CD4-positive, alpha-beta T cell treated with Interleukin-12 subunit alpha and Interleukin-12 subunit beta, for 1 hour (primary cell): ENCODE data around the gene ARF3.
"Not testable (repeated sequence)": the region's sequence is repeated elsewhere in the genome, so short reads cannot be mapped to it uniquely, and the experiment has no call there.

Source experiments
- DNase-seq: peaks from one replicate; pipeline ENCODE4 v3.0.0-alpha.2; 2020

The ARF3 gene

DNA sequence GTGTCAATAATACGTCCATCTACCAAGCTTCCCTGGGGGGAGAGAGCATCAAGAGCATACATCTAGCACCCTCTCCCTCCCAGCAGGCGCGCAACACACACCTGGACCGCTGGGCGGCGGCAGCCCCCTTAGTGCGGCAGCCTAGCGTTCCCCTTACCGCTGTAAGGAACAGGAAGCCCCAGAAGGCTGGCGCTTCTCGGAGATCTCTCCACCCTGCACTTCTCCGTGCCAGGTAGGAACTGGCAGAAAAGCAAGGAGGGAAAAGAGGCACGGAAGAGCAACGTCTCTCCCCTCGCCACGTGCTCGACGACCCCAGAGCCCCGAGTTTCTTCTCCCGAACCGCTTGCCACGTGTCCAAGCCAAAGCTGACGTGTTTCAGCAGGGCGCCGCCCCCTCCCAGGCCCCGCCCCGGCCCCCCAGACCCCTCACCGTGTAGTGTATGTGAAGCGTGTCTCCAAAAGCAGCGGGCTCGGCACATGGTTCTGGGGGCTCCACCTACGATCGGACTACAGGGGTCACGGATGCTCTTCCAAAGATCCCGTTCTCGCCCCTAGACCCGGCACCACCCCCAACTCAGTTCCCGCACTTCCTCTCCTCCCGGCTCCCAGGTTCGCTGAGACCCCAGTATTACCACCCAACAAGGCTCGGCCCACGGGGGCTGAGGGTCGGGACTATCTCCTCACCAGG lies 32.5 kb downstream of the ARF3 start:
- DNase-seq = peak; percentile 83

DNA sequence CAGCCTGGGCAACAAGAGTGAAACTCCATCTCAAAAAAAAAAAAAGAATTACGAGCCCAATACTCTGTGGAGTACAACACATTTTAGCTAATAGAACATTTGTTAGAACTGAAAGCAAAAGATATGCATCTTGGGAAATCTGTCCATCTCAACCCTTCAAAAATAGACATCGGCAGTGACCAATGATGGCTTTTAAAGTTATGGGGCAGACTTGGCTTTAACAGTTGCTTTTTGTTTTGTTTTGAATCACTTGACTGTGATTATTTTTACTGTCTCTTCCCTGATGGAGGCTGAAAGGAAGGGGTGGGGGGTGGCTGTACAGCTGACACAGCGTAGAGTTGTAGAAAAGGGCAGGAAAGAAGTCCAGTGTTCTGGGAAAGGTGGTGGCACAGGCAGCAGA lies 34.2 kb downstream of the ARF3 start:
- DNase-seq = no peak

DNA sequence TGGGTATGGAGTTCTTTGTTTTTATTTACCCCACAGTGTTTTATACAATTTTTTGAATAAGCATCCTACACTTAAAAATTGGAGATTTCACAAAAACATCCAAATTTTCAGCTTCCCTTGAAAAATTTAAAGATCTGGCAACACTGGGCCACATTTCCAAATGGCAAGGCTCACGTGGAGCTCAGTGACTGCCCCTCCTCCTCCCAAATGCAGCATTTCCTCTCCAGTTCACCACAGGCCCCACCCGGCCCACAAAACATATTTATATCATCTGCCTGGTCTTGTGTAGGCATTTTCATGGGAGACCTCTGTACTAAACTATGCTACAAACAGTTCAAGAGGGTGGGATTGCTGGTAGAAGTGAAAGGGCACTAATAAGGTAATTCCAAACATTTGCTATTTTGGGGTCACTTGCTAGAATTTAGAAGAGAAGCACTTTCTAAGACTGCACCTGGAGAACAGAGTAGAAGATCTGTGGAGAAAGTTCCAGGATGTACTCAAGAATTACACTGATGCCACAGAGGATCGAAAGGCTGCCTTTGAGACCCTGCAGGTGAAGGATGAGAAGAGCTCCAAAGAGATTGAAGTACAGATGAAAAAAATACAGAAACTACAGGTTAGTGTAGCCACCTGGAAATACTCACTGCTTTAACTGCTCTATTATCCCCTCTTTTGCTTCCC lies 39.3 kb downstream of the ARF3 start:
- peak; percentile 64 for DNase-seq

DNA sequence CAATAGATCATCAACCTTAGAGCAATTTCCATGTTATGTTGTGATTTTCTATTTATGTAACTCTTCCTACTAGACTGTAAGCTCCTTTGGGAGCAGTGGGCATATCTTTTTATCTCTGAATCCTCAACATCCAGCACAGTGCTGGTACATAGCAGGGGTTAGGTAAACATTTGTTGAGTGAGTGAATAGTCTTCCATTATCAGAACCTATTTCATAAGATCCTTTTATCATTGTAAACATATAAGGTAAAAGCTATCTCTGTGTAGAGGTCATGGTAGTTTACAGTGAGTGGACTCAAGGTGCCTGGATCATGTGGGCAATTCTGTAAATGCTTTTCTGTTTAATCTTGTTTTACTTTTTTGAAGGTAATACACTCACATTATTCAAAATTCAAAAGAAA lies 47.1 kb downstream of the ARF3 start:
- no peak for DNase-seq

DNA sequence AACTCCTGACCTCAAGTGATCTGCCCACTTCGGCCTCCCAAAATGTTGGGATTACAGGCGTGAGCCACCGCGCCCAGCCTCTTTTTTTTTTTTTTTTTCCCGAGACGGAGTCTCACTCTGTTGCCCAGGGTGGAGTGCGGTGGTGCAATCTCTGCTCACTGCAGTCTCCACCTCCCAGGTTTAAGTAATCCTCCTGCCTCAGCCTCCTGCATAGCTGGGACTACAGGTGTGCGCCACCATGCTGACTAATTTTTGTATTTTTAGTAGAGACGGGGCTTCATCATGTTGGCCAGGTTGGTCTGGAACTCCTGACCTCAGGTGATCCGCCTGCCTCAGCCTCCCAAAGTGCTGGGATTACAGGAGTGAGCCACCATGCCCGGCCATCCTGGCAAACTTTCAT lies 47.6 kb downstream of the ARF3 start:
- not testable (repeated sequence) for DNase-seq

DNA sequence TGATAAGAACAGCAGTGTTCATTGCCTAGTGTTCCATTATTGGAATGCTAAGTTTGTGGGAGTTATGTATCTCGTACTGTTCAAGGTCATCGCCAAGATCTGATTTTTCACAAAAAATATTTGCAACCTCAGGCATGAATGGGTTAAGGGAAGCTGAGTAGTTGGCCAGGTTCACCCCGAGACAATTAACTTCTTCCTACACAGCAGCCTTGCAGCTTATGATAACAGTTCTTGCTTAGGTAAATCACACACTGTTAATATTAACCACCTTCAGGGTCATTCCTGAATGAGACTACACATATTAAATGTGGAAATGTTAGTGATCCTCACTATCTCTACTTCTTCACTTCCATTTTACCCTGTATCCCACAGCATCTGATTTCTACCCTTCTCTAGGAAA lies 50.0 kb downstream of the ARF3 start:
- DNase-seq = no peak

DNA sequence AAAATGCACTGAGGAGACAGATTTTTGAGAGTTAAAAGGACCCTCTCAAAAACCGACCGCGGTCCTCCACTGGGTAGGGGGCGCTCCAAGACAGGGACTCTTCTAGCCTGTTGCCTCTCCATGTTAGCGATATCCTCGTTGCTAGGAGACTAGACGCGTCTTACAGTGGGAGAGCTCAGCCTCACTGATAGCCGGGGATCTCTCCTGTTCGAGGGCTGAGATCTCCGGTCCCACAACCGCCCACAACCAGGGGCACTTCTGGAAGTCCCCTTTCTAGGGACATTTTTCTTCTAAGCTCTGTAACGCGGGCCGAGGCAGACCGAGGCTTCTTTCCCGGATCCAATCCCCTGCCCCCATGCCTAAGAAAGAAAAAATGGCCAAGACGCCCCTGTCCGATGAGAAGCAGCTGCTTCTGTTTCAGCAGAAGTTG lies 53.3 kb downstream of the ARF3 start:
- peak; percentile 90 for DNase-seq

DNA sequence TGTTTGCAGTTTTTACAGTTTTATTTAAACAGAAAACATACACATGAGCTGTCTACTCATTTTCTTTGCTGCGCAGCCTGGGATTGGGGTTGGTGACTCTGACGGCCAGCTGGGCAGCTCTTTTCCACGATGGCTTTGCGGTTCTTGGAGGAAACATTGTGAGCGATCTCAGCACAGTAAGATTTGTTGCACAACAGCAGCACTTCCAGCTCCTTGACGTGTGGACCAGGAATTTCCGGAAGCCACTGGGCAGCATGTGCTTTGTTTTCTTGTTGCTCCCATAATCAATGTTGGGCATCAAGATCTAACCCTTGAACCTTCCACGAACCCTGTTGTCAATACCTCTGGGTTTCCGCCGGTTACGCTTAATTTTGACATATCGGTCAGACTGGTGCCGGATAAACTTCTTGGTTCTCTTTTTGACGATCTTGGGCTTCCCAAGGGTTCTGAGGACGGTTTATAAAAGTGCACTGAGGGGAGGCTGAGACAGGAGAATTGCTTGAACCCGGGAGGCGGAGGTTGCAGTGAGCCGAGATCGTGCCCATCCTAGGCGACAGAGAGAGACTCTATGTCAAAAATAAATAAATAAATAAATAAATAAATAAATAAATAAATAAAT lies 53.8 kb downstream of the ARF3 start:
- no peak for DNase-seq

DNA sequence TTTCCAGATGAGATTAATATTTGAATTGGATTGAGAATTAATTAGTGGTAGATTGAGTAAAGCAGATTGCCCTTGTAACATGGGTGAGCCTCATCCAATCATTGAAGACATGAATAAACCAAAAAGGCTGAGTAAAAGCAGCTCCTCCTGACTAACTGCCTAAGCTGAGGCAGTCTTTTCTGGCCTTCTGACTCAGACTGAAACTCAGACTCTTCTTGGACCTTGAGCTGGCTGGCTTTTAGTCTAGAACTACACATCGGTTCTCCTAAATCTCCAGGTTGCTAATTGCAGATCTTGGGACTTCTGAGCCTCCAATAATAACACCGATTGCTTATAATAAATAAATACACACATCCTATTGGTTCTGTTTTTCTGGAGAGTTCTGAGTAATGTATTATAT lies 56.0 kb downstream of the ARF3 start:
- no peak for DNase-seq

DNA sequence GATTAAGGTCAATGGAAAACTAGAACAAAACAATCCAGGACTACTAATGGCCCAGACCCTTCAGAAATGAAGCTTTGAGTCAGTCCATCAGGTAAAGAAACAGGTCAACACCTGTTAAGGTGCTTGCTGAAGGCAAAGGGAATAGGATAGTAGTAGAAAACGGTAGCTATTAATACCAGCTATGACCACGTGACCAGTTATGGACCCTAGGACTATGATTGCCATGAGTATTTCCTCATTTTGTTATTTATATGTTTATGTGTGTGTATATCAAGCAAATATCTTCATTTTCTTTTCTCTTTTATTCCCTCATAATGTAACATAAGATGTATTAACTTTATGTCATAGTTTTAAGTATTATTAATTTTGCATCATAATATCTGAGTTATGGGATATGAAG lies 57.6 kb downstream of the ARF3 start:
- DNase-seq = no peak

DNA sequence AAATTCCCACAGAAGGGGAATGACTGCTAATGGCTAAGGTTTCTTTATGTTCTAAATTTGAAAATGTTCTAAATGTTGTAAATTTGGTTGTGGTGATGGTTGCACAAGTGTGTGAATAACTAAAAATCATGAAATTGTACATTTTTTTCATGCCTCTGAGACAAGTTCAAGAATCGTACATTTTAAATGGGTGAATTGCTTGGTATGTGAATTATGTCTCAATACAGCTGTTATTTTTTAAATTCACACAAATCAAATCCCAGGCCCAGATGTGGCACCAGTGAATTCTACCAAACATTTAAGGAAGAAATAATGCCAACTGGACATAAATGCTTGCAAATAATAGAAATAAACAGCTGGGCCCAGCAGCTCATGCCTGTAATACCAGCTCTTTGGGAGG lies 63.0 kb downstream of the ARF3 start:
- DNase-seq = no peak

DNA sequence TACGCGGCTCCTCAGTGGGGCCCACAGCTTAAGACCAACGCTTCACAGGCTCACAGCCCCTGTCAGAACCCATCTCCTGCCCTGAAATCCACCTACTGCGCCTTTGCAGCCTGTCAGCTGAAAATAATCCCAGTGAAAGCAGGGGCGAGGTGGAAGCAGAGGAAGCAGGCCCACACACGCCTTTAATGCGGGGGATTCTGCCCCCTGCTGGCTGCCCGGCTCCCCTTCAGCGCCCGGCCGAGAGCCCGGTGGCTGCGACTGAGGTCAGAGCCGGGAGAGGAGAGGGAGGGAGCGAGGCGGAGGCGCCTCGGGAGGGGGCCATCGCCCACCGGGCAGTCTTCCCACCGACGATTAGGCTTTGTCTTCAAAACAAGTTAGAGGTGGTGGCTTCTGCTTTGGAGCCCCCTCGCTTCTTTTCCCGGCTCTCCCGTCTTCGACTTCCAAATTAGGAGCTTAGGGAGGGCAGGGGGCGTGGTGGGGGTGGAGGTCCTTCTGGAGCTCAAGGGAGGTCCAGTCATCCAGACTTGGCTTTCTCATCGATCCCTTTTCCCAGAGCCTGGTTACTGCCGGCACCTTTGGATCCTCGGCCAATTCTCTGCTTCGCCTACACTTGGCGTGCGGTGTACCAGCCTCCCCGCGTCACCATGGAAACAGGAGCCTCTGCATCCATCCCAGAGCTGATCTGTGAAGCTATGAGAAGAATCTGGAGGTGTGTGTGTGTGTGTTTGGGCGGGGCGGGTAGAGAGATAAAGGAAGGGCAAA lies 66.4 kb downstream of the ARF3 start:
- peak; percentile 77 for DNase-seq

DNA sequence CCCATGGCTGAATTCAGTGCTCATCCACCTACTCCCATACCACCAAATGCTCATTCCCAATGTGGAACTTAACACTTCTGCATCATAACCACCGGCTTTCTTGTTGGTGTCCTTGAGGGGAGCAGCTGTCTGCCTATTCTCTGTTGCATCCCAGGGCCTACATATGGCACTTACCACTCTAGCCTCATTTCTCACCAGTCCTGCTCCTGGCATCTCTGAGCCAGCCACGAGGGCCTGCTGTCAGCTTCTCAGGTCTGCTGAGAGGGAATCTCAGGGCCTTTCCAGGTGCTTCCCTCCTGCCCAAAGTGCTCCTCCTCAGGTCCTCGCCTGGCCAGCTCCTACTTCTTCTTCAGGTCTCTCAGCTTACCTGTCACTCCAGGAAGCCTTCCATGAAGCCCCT lies 67.6 kb downstream of the ARF3 start:
- DNase-seq = no peak
